Astrocyte (in vitro differentiated cells and primary cell): ENCODE results near the gene ARMC9. TPM values are rescaled to one million over a fixed set of nuclear protein-coding genes. Genes with fewer than 3 reads are reported as not detected.
A peak's percentile ranks its signal among the peaks of the same experiment; 100 is the strongest.
"Not testable (repeated sequence)": the region's sequence is repeated elsewhere in the genome, so short reads cannot be mapped to it uniquely, and the experiment has no call there.

Experiments used
- DNase-seq: peaks from one replicate; pipeline ENCODE4 v3.0.0-alpha.2; 2010; ENCODE audit warnings: low read depth
- FAIRE-seq: peaks from 2 replicates; lab custom pipeline; 2011; peaks lifted over from hg19 to GRCh38; lab: Jason Lieb, UNC
- H2AFZ ChIP-seq: 2 replicates; pipeline ENCODE4 v1.6.0; 2012; ENCODE audit warnings: low read depth, low read length, inconsistent platforms
- H3K27ac ChIP-seq: 2 replicates; pipeline ENCODE4 v1.5.1; 2011; ENCODE audit warnings: low read depth, low read length, inconsistent platforms
- H3K27me3 ChIP-seq: 2 replicates; pipeline ENCODE4 v1.6.0; 2011; ENCODE audit warnings: low read length, inconsistent platforms; ENCODE audit not compliant: insufficient read depth
- H3K36me3 ChIP-seq: 2 replicates; pipeline ENCODE4 v1.5.1; 2011; ENCODE audit warnings: low read length, inconsistent platforms; ENCODE audit not compliant: insufficient read depth
- H3K4me1 ChIP-seq: 2 replicates; pipeline ENCODE4 v1.5.1; 2011; ENCODE audit warnings: low read length, inconsistent platforms; ENCODE audit not compliant: insufficient read depth
- H3K4me2 ChIP-seq: 2 replicates; pipeline ENCODE4 v1.6.0; 2012; ENCODE audit warnings: low read length, inconsistent platforms
- H3K4me3 ChIP-seq: 2 replicates; pipeline ENCODE4 v1.5.1; 2011; ENCODE audit warnings: low read depth, mild to moderate bottlenecking, low read length, inconsistent platforms; ENCODE audit not compliant: insufficient read depth
- H3K79me2 ChIP-seq: 2 replicates; pipeline ENCODE4 v1.6.0; 2012; ENCODE audit warnings: mild to moderate bottlenecking, low read length, inconsistent platforms; ENCODE audit not compliant: insufficient read depth
- H3K9ac ChIP-seq: 2 replicates; pipeline ENCODE4 v1.6.0; 2012; ENCODE audit warnings: mild to moderate bottlenecking, low read length, inconsistent platforms
- H3K9me3 ChIP-seq: 2 replicates; pipeline ENCODE4 v1.5.1; 2012; ENCODE audit warnings: low read depth, mild to moderate bottlenecking, low read length, inconsistent platforms; ENCODE audit not compliant: insufficient read depth
- H4K20me1 ChIP-seq: 2 replicates; pipeline ENCODE4 v1.6.0; 2012; ENCODE audit warnings: low read length, inconsistent platforms; ENCODE audit not compliant: insufficient read depth
- H3K27ac Mint-ChIP-seq: one replicate; pipeline ENCODE4 v1.8.0; 2021; ENCODE audit warnings: mild to moderate bottlenecking, mixed read lengths; ENCODE audit not compliant: unreplicated experiment
- H3K27me3 Mint-ChIP-seq: one replicate; pipeline ENCODE4 v1.8.0; 2021; ENCODE audit warnings: low read depth, mixed read lengths; ENCODE audit not compliant: unreplicated experiment
- H3K36me3 Mint-ChIP-seq: one replicate; pipeline ENCODE4 v1.8.0; 2021; ENCODE audit warnings: low read depth, mixed read lengths; ENCODE audit not compliant: unreplicated experiment
- H3K4me1 Mint-ChIP-seq: one replicate; pipeline ENCODE4 v1.8.0; 2021; ENCODE audit warnings: low read depth, mixed read lengths; ENCODE audit not compliant: unreplicated experiment
- H3K4me3 Mint-ChIP-seq: one replicate; pipeline ENCODE4 v1.8.0; 2021; ENCODE audit warnings: mild to moderate bottlenecking, moderate library complexity, mixed read lengths; ENCODE audit not compliant: unreplicated experiment
- H3K9me3 Mint-ChIP-seq: one replicate; pipeline ENCODE4 v1.8.0; 2021; ENCODE audit warnings: mild to moderate bottlenecking, mixed read lengths; ENCODE audit not compliant: unreplicated experiment
- CTCF ChIP-seq: IDR thresholded peaks from 2 replicates; pipeline ENCODE4 v1.5.1; 2011; ENCODE audit warnings: low read depth, mild to moderate bottlenecking, inconsistent platforms, low read length, moderate library complexity; ENCODE audit not compliant: insufficient read depth
- EZH2 ChIP-seq: IDR thresholded peaks from 2 replicates; pipeline ENCODE4 v1.6.1; 2012; ENCODE audit warnings: mild to moderate bottlenecking, low read length, inconsistent platforms; ENCODE audit not compliant: insufficient read depth
- total RNA-seq: library from RNA; stranded (reverse); gene quantifications from 2 replicates; pipeline ENCODE4 v1.2.1, GENCODE V29; 2021

Gene ARMC9
- total RNA-seq, 1 donor from 2014 or later = 52.4 TPM

GRCh38 chr2:231174211-231174651, 24.2 kb upstream of the ARMC9 start:
- FAIRE-seq = no peak
- no peak overlapping the region for H3K27ac Mint-ChIP-seq
- H2AFZ ChIP-seq = no peak overlapping the region

GRCh38 chr2:231176066-231176465, 22.4 kb upstream of the ARMC9 start:
- Mint-ChIP-seq H3K27me3 (no peaks in the 10 kb centered on the region), H3K9me3 (no peaks in the 10 kb centered on the region), H3K36me3 (peaks cover 20% of the 10 kb centered on the region), H3K27ac (peak overlapping the region; percentile 8), H3K4me1 (peaks cover 9% of the 10 kb centered on the region), H3K4me3 (no peak overlapping the region)
- Histone ChIP-seq H4K20me1 (no peaks in the 10 kb centered on the region), H3K9me3 (no peaks in the 10 kb centered on the region), H3K36me3 (peaks cover 14% of the 10 kb centered on the region), H3K4me2 (no peak overlapping the region), H3K27ac (no peak overlapping the region), H3K4me1 (peaks cover 9% of the 10 kb centered on the region), H3K27me3 (no peaks in the 10 kb centered on the region), H3K9ac (no peak overlapping the region), H3K4me3 (no peak overlapping the region), H2AFZ (no peak overlapping the region), H3K79me2 (no peaks in the 10 kb centered on the region)
- FAIRE-seq (no peak), DNase-seq (no peak)
- TF ChIP-seq EZH2 = no peak
- TF ChIP-seq CTCF = no peak

More at GRCh38 chr2:231174211-231174651, 24.2 kb upstream of the ARMC9 start:
- TF ChIP-seq EZH2 = no peak
- no peak for TF ChIP-seq CTCF
- Histone ChIP-seq H3K27me3 (no peaks in the 10 kb centered on the region), H3K4me1 (no peaks in the 10 kb centered on the region), H3K27ac (no peak overlapping the region), H3K79me2 (no peaks in the 10 kb centered on the region), H3K4me2 (no peak overlapping the region), H3K9me3 (no peaks in the 10 kb centered on the region), H3K36me3 (peaks cover 20% of the 10 kb centered on the region), H3K4me3 (no peak overlapping the region), H3K9ac (no peak overlapping the region), H4K20me1 (no peaks in the 10 kb centered on the region)
- Mint-ChIP-seq H3K9me3 (no peaks in the 10 kb centered on the region), H3K4me3 (no peak overlapping the region), H3K27me3 (no peaks in the 10 kb centered on the region), H3K36me3 (peaks cover 25% of the 10 kb centered on the region), H3K4me1 (peaks cover 9% of the 10 kb centered on the region)
- DNase-seq = no peak

- H3K27me3 ChIP-seq = no peaks in the 10 kb centered on the region
- peaks cover 14% of the 10 kb centered on the region for H3K4me1 ChIP-seq
- H3K27me3 Mint-ChIP-seq = no peaks in the 10 kb centered on the region
- no peak for TF ChIP-seq CTCF
- no peak for TF ChIP-seq EZH2
- no peak overlapping the region for H3K9ac ChIP-seq
- peaks cover 9% of the 10 kb centered on the region for H3K36me3 ChIP-seq
- no peak overlapping the region for H3K4me3 ChIP-seq
- no peak overlapping the region for H3K27ac Mint-ChIP-seq
- peaks cover 17% of the 10 kb centered on the region for H3K36me3 Mint-ChIP-seq
- H4K20me1 ChIP-seq = no peaks in the 10 kb centered on the region
- H3K4me3 Mint-ChIP-seq = no peak overlapping the region
- no peak for DNase-seq
- no peak for FAIRE-seq
- no peaks in the 10 kb centered on the region for H3K79me2 ChIP-seq
- no peaks in the 10 kb centered on the region for H3K9me3 ChIP-seq
- H3K27ac ChIP-seq = no peak overlapping the region
- no peak overlapping the region for H2AFZ ChIP-seq
- no peaks in the 10 kb centered on the region for H3K9me3 Mint-ChIP-seq
- no peak overlapping the region for H3K4me2 ChIP-seq
- peaks cover 9% of the 10 kb centered on the region for H3K4me1 Mint-ChIP-seq
Measured at GRCh38 chr2:231177156-231178025, 21.0 kb upstream of the ARMC9 start.

- peaks cover 14% of the 10 kb centered on the region for H3K4me1 ChIP-seq
- Mint-ChIP-seq H3K4me3 (peak overlapping the region; percentile 6), H3K36me3 (peaks cover 12% of the 10 kb centered on the region), H3K27ac (peak overlapping the region; percentile 19)
- H3K27ac ChIP-seq, H3K9me3 ChIP-seq, H3K9me3 Mint-ChIP-seq, DNase-seq, H3K79me2 ChIP-seq, H3K4me2 ChIP-seq, H3K36me3 ChIP-seq, H2AFZ ChIP-seq, H3K27me3 ChIP-seq, H4K20me1 ChIP-seq, H3K27me3 Mint-ChIP-seq, H3K4me3 ChIP-seq, H3K9ac ChIP-seq, FAIRE-seq, H3K4me1 Mint-ChIP-seq: not testable (repeated sequence)
Measured at GRCh38 chr2:231178805-231179204, 19.6 kb upstream of the ARMC9 start.
